ENCODE results near the gene DEF6. TPM values are rescaled to one million over a fixed set of nuclear protein-coding genes. Genes with fewer than 3 reads are reported as not detected.

DEF6 gene
- total and polyA plus RNA-seq, 7 donors, result 0.43 to 1.6 (median 0.69) TPM

- Histone ChIP-seq H3K9me3 (no peaks in the 10 kb centered on the region), H3K4me1 (peaks cover 63% of the 10 kb centered on the region), H3K4me3 (no peak overlapping the region), H3K27ac (peak overlapping the region; percentile 83), H3K27me3 (ENCODE audit: insufficient read depth in 3 of 3, low read length in 2 of 3) (no peaks in the 10 kb centered on the region), H3K36me3 (ENCODE audit: insufficient read depth in 1 of 2, low read depth in 1 of 2) (peaks cover 0 to 4% of the 10 kb centered on the region in 2 donors)
- ATAC-seq, result no peak
- TF ChIP-seq CTCF (IDR thresholded peaks at IDR 0.05), result no peak
- intact Hi-C loops (cut with DNase I), result no loop called here
- DNase-seq, result no peak
- 88 to 92% (median 91%) methylated on average over 2 of the region's 2 CpGs for WGBS, 3 donors
Measured at GRCh38 chr6:35368038-35368887, 70.6 kb downstream of the DEF6 start.

GRCh38 chr6:35370124-35370741 is 72.6 kb downstream of the DEF6 start:
- ATAC-seq (peak; percentile 93 to 98 (median 96)), DNase-seq (peak; percentile 92 to 96)
- WGBS, 3 donors, result 3 to 20% (median 15%) methylated on average over 8 of the region's 8 CpGs
- Histone ChIP-seq H3K4me1 (peaks cover 54% of the 10 kb centered on the region), H3K9me3 (no peaks in the 10 kb centered on the region), H3K27ac (peak overlapping the region; percentile 83), H3K27me3 (ENCODE audit: insufficient read depth in 3 of 3, low read length in 2 of 3) (no peaks in the 10 kb centered on the region), H3K36me3 (ENCODE audit: insufficient read depth in 1 of 2, low read depth in 1 of 2) (peaks cover 0 to 4% of the 10 kb centered on the region in 2 donors), H3K4me3 (no peak overlapping the region)
- intact Hi-C loops (cut with DNase I), result loop anchor here (2.0 kb wide), 1 partner anchor 27 kb away; the partner anchor contains the start of gene PPARD (in 2 of the 2)
- TF ChIP-seq CTCF (IDR thresholded peaks at IDR 0.05), result no peak

- WGBS, 3 donors, result 62 to 72% (median 65%) methylated on average over 9 of the region's 9 CpGs
- H3K9me3 ChIP-seq, result no peaks in the 10 kb centered on the region
- DNase-seq (no peak), ATAC-seq (no peak)
- H3K36me3 ChIP-seq (ENCODE audit: insufficient read depth in 1 of 2, low read depth in 1 of 2), result peaks cover 0 to 4% of the 10 kb centered on the region in 2 donors
- intact Hi-C loops (cut with DNase I), result loop anchor here (2.0 kb wide), 1 partner anchor 28 kb away; the partner anchor contains the start of gene PPARD (in 2 of the 2)
- H3K4me1 ChIP-seq, result peaks cover 52% of the 10 kb centered on the region
- TF ChIP-seq CTCF (IDR thresholded peaks at IDR 0.05), result no peak
- H3K4me3 ChIP-seq, result no peak overlapping the region
- peak overlapping the region; percentile 83 for H3K27ac ChIP-seq
- no peaks in the 10 kb centered on the region for H3K27me3 ChIP-seq (ENCODE audit: insufficient read depth in 3 of 3, low read length in 2 of 3)
Measured at GRCh38 chr6:35370785-35371493, 73.3 kb downstream of the DEF6 start.

Other genes with a start within 250 kb of the DEF6 start
- not detected for gene TCP11, start 156.5 kb upstream of the DEF6 start, total RNA-seq
- under 1 TPM in 1 of 3 donors, not detected in 2; 0.08 TPM for gene TCP11, start 156.5 kb upstream of the DEF6 start, polyA plus RNA-seq
- under 1 TPM in 2 of 4 donors, not detected in 2; 0.10 to 0.21 TPM for gene SCUBE3, start 83.9 kb upstream of the DEF6 start, total RNA-seq
- under 1 TPM; 0.01 to 0.04 (median 0.01) TPM for gene SCUBE3, start 83.9 kb upstream of the DEF6 start, polyA plus RNA-seq
- 10 to 100 TPM; 17.9 to 25.0 (median 22.5) TPM for gene ZNF76, start 38.1 kb upstream of the DEF6 start, total RNA-seq
- 10 to 100 TPM; 22.3 to 37.3 (median 24.6) TPM for gene ZNF76, start 38.1 kb upstream of the DEF6 start, polyA plus RNA-seq
- 10 to 100 TPM; 19.4 to 47.2 (median 38.4) TPM for gene PPARD, start 44.7 kb downstream of the DEF6 start, total RNA-seq
- 100 to 1,000 TPM in 1 of 3 donors, 10 to 100 TPM in 2; 13.5 to 187 (median 25.0) TPM for gene PPARD, start 44.7 kb downstream of the DEF6 start, polyA plus RNA-seq
- gene FANCE, start 154.5 kb downstream of the DEF6 start, total RNA-seq, result 1 to 10 TPM; 5.7 to 9.3 (median 8.1) TPM
- gene FANCE, start 154.5 kb downstream of the DEF6 start, polyA plus RNA-seq, result 10 to 100 TPM in 1 of 3 donors, 1 to 10 TPM in 2; 3.8 to 15.2 (median 4.5) TPM
- gene RPL10A, start 170.6 kb downstream of the DEF6 start, total RNA-seq, result 100 to 1,000 TPM; 668 to 832 (median 736) TPM
- gene RPL10A, start 170.6 kb downstream of the DEF6 start, polyA plus RNA-seq, result 1,000 to 10,000 TPM in 2 of 3 donors, 100 to 1,000 TPM in 1; 918 to 1,629 (median 1,240) TPM
- 10 to 100 TPM; 23.0 to 44.3 (median 26.2) TPM for gene TEAD3, start 199.3 kb downstream of the DEF6 start, total RNA-seq
- 10 to 100 TPM; 12.1 to 15.8 (median 14.5) TPM for gene TEAD3, start 199.3 kb downstream of the DEF6 start, polyA plus RNA-seq
- gene TULP1, start 215.1 kb downstream of the DEF6 start, total RNA-seq, result not detected
- under 1 TPM; 0.05 to 0.09 (median 0.08) TPM for gene TULP1, start 215.1 kb downstream of the DEF6 start, polyA plus RNA-seq

Measured in psoas muscle (tissue), 8 donors.